HG02885 (cell line): ENCODE measurements around the gene RAB40A.
A peak's percentile ranks its signal among the peaks of the same experiment; 100 is the strongest.

ENCODE experiments used
- ATAC-seq: cut with Tn5 transposase; IDR thresholded peaks from one replicate; pipeline ENCODE4 v1.9.1; 2021; ENCODE audit warnings: mild to moderate bottlenecking; ENCODE audit not compliant: unreplicated experiment, poor library complexity

Gene RAB40A

DNA sequence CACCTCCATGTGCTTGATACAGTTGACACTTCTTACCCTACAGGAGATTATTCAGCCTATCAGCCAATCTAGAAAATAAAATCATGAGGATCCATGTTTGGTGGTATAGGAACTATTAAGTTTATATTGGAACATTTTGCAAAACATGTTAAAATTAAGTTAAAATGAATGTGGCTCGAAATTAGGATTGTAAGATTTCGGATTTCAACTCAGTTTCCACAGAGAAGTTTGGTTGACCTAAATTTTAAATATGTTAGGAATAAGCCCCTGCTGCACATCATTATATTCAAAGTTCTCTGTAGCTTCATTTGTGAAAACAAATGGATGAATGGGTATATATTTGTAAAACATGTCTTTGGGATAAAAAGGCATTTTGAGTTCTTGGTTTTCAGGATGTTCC lies at the start of gene RAB40A:
Gene RAB40A (minus strand): TSS at position 101 of the 400 bp plus-strand sequence. CDS start 18,733 bp downstream, outside the sequence.
- no peak for ATAC-seq

- peak; percentile 45 for ATAC-seq
Observed at GRCh38 chrX:103565752-103566151, 46.5 kb upstream of the RAB40A start.

DNA sequence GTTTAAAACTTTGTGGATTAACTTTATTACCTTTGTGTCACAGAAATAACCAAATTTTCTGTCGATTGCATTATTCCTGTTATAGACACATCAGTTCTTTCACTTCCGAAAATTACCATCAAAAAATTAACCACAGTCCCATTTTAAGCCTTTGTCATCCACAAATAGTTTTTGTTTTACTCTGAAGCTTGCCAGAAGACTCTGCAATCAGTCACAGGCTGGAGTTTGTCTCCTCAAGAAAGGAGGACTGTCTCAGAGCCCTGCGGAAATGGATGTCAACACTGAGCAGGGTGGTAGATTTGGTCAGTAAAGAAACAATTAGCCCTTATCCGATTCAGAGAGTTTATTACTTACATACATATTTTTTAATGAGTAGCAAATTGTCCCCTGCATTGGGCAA lies 45.9 kb upstream of the RAB40A start:
- peak; percentile 87 for ATAC-seq

DNA sequence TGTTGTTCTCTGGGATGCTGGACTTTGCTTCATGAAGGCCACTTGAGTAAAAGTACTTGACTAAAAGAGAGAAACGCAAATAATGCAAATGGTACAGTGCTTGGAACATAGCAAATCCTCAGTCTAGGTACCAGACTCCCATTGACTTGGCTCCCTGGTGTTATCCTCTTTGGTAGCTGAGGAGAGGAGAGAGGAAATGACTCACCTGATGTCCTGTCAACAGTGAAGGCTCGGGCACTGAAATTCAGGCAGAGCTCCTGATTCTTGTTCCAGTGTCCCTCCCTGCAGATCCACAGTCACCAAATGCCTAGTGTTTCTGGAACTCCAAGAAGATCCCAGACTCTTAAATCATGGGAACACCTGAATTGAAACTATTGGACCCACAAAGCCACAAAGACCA lies 43.5 kb upstream of the RAB40A start:
- no peak for ATAC-seq

DNA sequence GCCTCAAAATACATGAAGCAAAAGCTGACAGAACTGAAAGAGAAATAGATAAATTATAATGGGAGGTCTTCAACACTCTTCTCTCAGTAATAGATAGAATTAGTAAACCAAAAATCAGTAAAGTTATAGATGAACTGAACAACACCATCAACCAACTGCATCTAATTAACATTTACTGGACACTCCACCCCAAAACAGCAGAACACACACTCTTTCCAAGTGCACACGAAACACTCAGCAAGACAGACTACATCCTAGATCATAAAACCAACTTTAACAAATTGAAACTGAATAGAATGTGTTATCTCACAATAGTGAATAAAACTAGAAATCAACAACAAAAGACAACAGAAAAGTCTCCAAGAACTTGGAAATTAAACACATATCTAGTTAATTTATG lies 41.0 kb upstream of the RAB40A start:
- no peak for ATAC-seq

GRCh38 chrX:103556963-103557612 lies 37.8 kb upstream of the RAB40A start:
- no peak for ATAC-seq

- ATAC-seq: peak; percentile 96
Observed at GRCh38 chrX:103554687-103555424, 35.6 kb upstream of the RAB40A start.

GRCh38 chrX:103552236-103552635 lies 32.9 kb upstream of the RAB40A start:
- ATAC-seq: no peak

DNA sequence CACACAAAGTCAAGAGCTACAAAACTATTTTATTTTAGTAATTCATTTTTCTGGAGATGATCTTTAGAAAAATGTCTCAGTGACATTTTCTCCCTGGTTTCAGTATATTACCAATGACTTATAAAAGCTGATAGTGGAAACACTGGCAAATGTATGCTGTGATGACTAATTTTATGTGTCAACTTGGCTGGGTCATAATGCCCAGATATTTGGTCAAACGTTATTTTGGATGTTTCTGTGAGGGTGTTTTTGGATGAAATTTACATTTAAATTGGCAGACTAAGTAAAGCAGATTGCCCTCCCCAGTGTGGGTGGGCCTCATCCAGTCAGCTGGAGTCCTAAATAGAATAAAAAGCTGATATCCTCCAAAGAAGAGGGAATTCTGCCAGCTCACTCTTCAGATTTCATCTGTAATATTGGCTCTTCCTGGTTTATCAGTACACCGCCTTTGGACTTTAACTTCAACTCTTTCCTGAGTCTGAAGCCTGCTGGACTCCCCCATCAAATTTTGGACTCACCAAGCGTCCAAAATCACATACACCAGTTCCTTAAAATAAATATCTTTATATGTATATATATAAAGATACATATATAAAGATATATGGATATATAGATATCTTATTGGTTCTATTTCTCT lies 31.2 kb upstream of the RAB40A start:
- no peak for ATAC-seq

GRCh38 chrX:103549916-103550315 lies 30.6 kb upstream of the RAB40A start:
- no peak for ATAC-seq

GRCh38 chrX:103540145-103540544 lies 20.9 kb upstream of the RAB40A start:
- no peak for ATAC-seq

DNA sequence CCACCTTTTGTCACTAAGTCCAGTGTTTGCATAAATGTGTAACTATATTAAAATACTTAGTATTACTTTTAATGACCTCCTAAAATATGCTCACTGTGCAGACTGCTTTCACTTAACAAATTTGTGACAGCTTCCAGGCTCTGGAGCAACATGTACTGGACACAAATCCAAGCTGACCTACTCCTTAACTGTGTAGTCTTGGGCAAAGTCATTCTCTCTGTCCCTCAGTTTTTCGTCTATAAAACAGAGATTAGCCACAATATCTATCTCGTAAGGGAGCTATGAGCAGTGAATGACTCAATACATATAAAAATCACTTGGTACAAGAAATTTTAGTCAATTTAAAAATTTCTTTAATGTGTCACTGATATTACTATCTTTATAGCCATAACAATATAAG lies 20.4 kb upstream of the RAB40A start:
- ATAC-seq: no peak

DNA sequence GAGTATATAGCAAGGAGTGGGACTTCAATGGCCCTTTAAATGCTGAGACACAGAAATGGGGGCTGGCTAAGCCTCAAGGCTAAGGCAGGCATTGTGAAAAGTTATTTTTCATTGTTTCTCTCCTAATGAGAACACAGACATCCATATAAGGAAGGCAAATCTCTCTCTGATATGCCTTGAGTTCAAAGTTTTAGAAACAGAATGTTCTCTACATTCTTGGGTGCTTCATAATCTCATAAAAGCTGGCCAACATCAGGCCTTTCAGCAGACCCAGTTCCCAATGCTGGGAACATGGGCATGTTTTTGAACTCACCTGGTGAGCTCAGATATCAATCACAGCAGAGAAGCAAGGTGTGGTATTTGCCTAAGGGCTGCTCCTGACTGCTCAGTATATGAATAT lies 19.4 kb upstream of the RAB40A start:
- ATAC-seq: no peak

DNA sequence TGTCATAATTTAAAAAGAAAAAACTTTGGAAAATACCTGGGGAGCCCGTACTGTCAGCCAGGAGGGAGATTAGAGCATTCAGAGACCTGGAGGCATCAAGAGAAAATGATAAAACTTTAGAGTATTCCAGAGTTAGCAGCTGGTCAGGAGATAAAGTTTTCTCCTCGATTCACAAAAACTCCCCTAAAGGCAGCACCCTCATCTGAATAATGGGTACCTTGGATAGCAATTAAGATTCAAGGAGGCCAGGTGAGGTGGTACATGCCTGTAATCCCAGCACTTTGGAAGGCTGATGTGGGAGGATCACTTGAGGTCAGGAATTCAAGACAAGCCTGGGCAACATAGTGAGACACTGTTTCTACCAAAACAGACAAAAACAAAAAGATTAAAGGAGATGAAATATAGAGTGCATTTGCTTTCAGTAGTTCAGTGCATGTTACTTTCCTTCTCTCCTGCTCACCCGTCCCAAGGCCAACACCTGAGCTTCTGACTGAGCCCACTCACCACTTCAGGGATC lies 18.6 kb upstream of the RAB40A start:
- ATAC-seq: no peak

DNA sequence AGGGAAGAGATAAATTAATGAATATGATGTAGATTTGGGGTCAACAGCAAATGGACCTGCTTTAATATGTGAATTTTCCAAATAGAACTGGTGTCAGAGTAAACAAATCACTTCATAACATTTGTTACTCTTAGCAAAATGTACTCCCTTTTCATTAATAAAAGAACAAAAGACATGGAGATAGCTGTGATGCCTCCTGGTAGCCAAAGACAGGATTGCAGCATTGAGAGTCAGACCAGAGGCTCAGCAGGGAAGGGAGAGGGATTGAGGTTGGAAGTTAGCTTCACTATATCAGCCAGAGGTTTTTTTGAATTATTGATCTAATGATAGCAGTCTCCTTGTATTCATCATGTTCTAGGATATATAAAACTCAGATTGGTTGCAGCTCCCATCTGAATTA lies 17.4 kb upstream of the RAB40A start:
- no peak for ATAC-seq

- no peak for ATAC-seq
Observed at GRCh38 chrX:103536071-103536470, 16.8 kb upstream of the RAB40A start.

- ATAC-seq: no peak
Observed at GRCh38 chrX:103535206-103535605, 15.9 kb upstream of the RAB40A start.

- peak; percentile 61 for ATAC-seq
Observed at GRCh38 chrX:103533511-103534216, 14.4 kb upstream of the RAB40A start.

DNA sequence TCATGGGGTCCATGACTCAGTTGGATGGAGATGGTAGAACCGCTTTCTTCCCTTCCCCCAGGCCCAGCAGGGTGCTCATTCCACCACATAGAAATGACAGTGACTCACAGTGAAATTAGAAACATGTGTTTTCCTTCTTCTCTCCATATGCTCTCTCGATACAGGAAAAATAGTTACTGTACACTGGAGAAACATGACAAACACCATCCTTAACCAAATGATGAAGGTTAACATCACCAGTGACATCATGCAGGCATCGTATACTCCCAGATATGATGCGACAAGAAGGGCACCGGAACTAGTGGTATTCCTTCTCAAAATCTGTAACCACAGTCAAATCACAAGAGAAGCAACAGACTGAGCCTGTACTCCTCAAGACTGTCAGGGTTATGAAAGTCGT lies 11.7 kb upstream of the RAB40A start:
- no peak for ATAC-seq

DNA sequence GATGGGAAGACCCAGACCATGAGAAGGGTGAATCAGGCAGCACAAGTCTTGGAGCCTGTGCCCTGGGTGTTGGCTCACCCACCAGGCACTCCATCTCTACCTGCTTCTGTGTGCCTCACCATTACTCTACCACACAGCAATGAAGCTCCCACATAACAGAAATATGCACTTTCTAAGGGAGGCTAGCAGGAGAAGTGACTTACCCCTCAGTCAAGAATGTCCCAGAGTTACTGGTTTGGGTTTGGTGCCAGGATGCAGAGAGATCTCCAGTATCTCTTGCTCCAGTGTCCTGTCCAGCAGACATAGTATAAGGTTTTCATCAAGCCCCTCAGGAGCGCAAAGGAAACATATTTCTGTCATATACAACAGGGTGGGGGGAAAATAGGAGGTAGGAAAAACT lies 11.3 kb upstream of the RAB40A start:
- ATAC-seq: no peak

GRCh38 chrX:103529550-103529949 lies 10.3 kb upstream of the RAB40A start:
- no peak for ATAC-seq
